Measurements from ENCODE around the gene GABARAPL1.
"Not testable (repeated sequence)": the region's sequence is repeated elsewhere in the genome, so short reads cannot be mapped to it uniquely, and the experiment has no call there.

GABARAPL1 gene

GRCh38 chr12:10204495-10204894 lies 8.2 kb upstream of the GABARAPL1 start:
- not testable (repeated sequence) for DNase-seq

GRCh38 chr12:10205220-10205807 lies 7.4 kb upstream of the GABARAPL1 start:
- DNase-seq: no peak

GRCh38 chr12:10207136-10207535 lies 5.5 kb upstream of the GABARAPL1 start:
- no peak for DNase-seq

GRCh38 chr12:10210225-10210624 lies 2.5 kb upstream of the GABARAPL1 start:
- no peak for DNase-seq

GRCh38 chr12:10211101-10211939 lies 1.4 kb upstream of the GABARAPL1 start:
- no peak for DNase-seq

GRCh38 chr12:10211940-10212738 lies 538 bp upstream of the GABARAPL1 start:
- peak; percentile 93 for DNase-seq

- DNase-seq: peak; percentile 80
Observed at GRCh38 chr12:10213168-10214135, 775 bp downstream of the GABARAPL1 start.

GRCh38 chr12:10214136-10214894 lies 1.6 kb downstream of the GABARAPL1 start:
- no peak for DNase-seq

- DNase-seq: no peak
Observed at GRCh38 chr12:10214895-10215267, 2.2 kb downstream of the GABARAPL1 start.

GRCh38 chr12:10215436-10215835 lies 2.8 kb downstream of the GABARAPL1 start:
- DNase-seq: no peak

GRCh38 chr12:10215946-10216345 lies 3.3 kb downstream of the GABARAPL1 start:
- not testable (repeated sequence) for DNase-seq

GRCh38 chr12:10218021-10218420 lies 5.3 kb downstream of the GABARAPL1 start:
- no peak for DNase-seq

- no peak for DNase-seq
Observed at GRCh38 chr12:10220398-10221077, 7.9 kb downstream of the GABARAPL1 start.

GRCh38 chr12:10221846-10222245 lies 9.2 kb downstream of the GABARAPL1 start:
- no peak for DNase-seq

- no peak for DNase-seq
Observed at GRCh38 chr12:10223208-10223607, 10.5 kb downstream of the GABARAPL1 start.

GRCh38 chr12:10225426-10225825 lies 12.7 kb downstream of the GABARAPL1 start:
- DNase-seq: not testable (repeated sequence)

- DNase-seq: no peak
Observed at GRCh38 chr12:10226086-10226485, 13.4 kb downstream of the GABARAPL1 start.

GRCh38 chr12:10226731-10227130 lies 14.1 kb downstream of the GABARAPL1 start:
- DNase-seq: no peak

- no peak for DNase-seq
Observed at GRCh38 chr12:10227648-10228047, 15.0 kb downstream of the GABARAPL1 start.

GRCh38 chr12:10234562-10234961 lies 21.9 kb downstream of the GABARAPL1 start:
- DNase-seq: no peak
